Measurements from ENCODE around the gene OBP2B.
"Not testable (repeated sequence)": the region's sequence is repeated elsewhere in the genome, so short reads cannot be mapped to it uniquely, and the experiment has no call there.

OBP2B gene

GRCh38 chr9:133188006-133188842 is 20.8 kb downstream of the OBP2B start:
- H3K36me3 ChIP-seq (ENCODE audit: insufficient read depth, low read depth, low read length): no peaks in the 10 kb centered on the region
- peaks cover 29% of the 10 kb centered on the region for H3K27me3 ChIP-seq (ENCODE audit: insufficient read depth, low read length)
- H3K4me3 ChIP-seq (ENCODE audit: low read length): no peak overlapping the region
- H3K27ac ChIP-seq (ENCODE audit: low read length): no peak overlapping the region
- H3K9me3 ChIP-seq (ENCODE audit: insufficient read depth, low read depth, low read length): no peaks in the 10 kb centered on the region
- no peak overlapping the region for H3K9ac ChIP-seq (ENCODE audit: low read depth, low read length)
- H3K4me1 ChIP-seq (ENCODE audit: insufficient read depth, low read length): no peaks in the 10 kb centered on the region; the same call in 1 of the 2 replicates

- Histone ChIP-seq H3K27ac (ENCODE audit: low read length) (no peak overlapping the region), H3K9me3 (ENCODE audit: insufficient read depth, low read depth, low read length) (no peaks in the 10 kb centered on the region), H3K4me1 (ENCODE audit: insufficient read depth, low read length) (no peaks in the 10 kb centered on the region; the same call in 1 of the 2 replicates), H3K9ac (ENCODE audit: low read depth, low read length) (no peak overlapping the region), H3K27me3 (ENCODE audit: insufficient read depth, low read length) (peaks cover 35% of the 10 kb centered on the region), H3K4me3 (ENCODE audit: low read length) (no peak overlapping the region), H3K36me3 (ENCODE audit: insufficient read depth, low read depth, low read length) (no peaks in the 10 kb centered on the region)
Observed at GRCh38 chr9:133187561-133188005, 21.5 kb downstream of the OBP2B start.

GRCh38 chr9:133186736-133187135 is 22.3 kb downstream of the OBP2B start:
- H3K4me1 ChIP-seq (ENCODE audit: insufficient read depth, low read length): no peaks in the 10 kb centered on the region; the same call in 1 of the 2 replicates
- H3K27ac ChIP-seq (ENCODE audit: low read length): no peak overlapping the region
- H3K36me3 ChIP-seq (ENCODE audit: insufficient read depth, low read depth, low read length): no peaks in the 10 kb centered on the region
- no peak overlapping the region for H3K9ac ChIP-seq (ENCODE audit: low read depth, low read length)
- peaks cover 36% of the 10 kb centered on the region for H3K27me3 ChIP-seq (ENCODE audit: insufficient read depth, low read length)
- no peak overlapping the region for H3K4me3 ChIP-seq (ENCODE audit: low read length)
- no peaks in the 10 kb centered on the region for H3K9me3 ChIP-seq (ENCODE audit: insufficient read depth, low read depth, low read length)

- Histone ChIP-seq H3K27me3 (ENCODE audit: insufficient read depth, low read length) (peaks cover 36% of the 10 kb centered on the region), H3K9ac (ENCODE audit: low read depth, low read length) (no peak overlapping the region), H3K36me3 (ENCODE audit: insufficient read depth, low read depth, low read length) (no peaks in the 10 kb centered on the region), H3K9me3 (ENCODE audit: insufficient read depth, low read depth, low read length) (no peaks in the 10 kb centered on the region), H3K4me1 (ENCODE audit: insufficient read depth, low read length) (no peaks in the 10 kb centered on the region; the same call in 1 of the 2 replicates), H3K4me3 (ENCODE audit: low read length) (no peak overlapping the region), H3K27ac (ENCODE audit: low read length) (no peak overlapping the region)
Observed at GRCh38 chr9:133184971-133185370, 24.1 kb downstream of the OBP2B start.

- no peaks in the 10 kb centered on the region for H3K4me1 ChIP-seq (ENCODE audit: insufficient read depth, low read length)
- H3K4me3 ChIP-seq (ENCODE audit: low read length): no peak overlapping the region
- H3K9ac ChIP-seq (ENCODE audit: low read depth, low read length): no peak overlapping the region
- H3K27ac ChIP-seq (ENCODE audit: low read length): no peak overlapping the region
- no peaks in the 10 kb centered on the region for H3K9me3 ChIP-seq (ENCODE audit: insufficient read depth, low read depth, low read length)
- peaks cover 27% of the 10 kb centered on the region for H3K27me3 ChIP-seq (ENCODE audit: insufficient read depth, low read length)
- H3K36me3 ChIP-seq (ENCODE audit: insufficient read depth, low read depth, low read length): no peaks in the 10 kb centered on the region
Observed at GRCh38 chr9:133182151-133182550, 26.9 kb downstream of the OBP2B start.

- Histone ChIP-seq H3K27me3 (ENCODE audit: insufficient read depth, low read length) (peaks cover 21% of the 10 kb centered on the region), H3K4me1 (ENCODE audit: insufficient read depth, low read length) (no peaks in the 10 kb centered on the region), H3K36me3 (ENCODE audit: insufficient read depth, low read depth, low read length) (no peaks in the 10 kb centered on the region), H3K27ac (ENCODE audit: low read length) (no peak overlapping the region), H3K9ac (ENCODE audit: low read depth, low read length) (no peak overlapping the region), H3K4me3 (ENCODE audit: low read length) (no peak overlapping the region), H3K9me3 (ENCODE audit: insufficient read depth, low read depth, low read length) (no peaks in the 10 kb centered on the region)
Observed at GRCh38 chr9:133181561-133181960, 27.5 kb downstream of the OBP2B start.

GRCh38 chr9:133180953-133181352 is 28.1 kb downstream of the OBP2B start:
- Histone ChIP-seq H3K9ac (ENCODE audit: low read depth, low read length) (no peak overlapping the region), H3K4me3 (ENCODE audit: low read length) (no peak overlapping the region), H3K9me3 (ENCODE audit: insufficient read depth, low read depth, low read length) (no peaks in the 10 kb centered on the region), H3K36me3 (ENCODE audit: insufficient read depth, low read depth, low read length) (no peaks in the 10 kb centered on the region), H3K27me3 (ENCODE audit: insufficient read depth, low read length) (peaks cover 21% of the 10 kb centered on the region), H3K4me1 (ENCODE audit: insufficient read depth, low read length) (no peaks in the 10 kb centered on the region), H3K27ac (ENCODE audit: low read length) (no peak overlapping the region)

GRCh38 chr9:133173056-133173455 is 36.0 kb downstream of the OBP2B start:
- Histone ChIP-seq H3K36me3 (ENCODE audit: insufficient read depth, low read depth, low read length) (no peaks in the 10 kb centered on the region), H3K4me1 (ENCODE audit: insufficient read depth, low read length) (no peaks in the 10 kb centered on the region), H3K9me3 (ENCODE audit: insufficient read depth, low read depth, low read length) (no peaks in the 10 kb centered on the region), H3K27ac (ENCODE audit: low read length) (no peak overlapping the region), H3K4me3 (ENCODE audit: low read length) (no peak overlapping the region), H3K27me3 (ENCODE audit: insufficient read depth, low read length) (peaks cover 14% of the 10 kb centered on the region), H3K9ac (ENCODE audit: low read depth, low read length) (no peak overlapping the region)

- Histone ChIP-seq H3K4me1 (ENCODE audit: insufficient read depth, low read length) (no peaks in the 10 kb centered on the region), H3K27me3 (ENCODE audit: insufficient read depth, low read length) (peaks cover 12% of the 10 kb centered on the region), H3K9ac (ENCODE audit: low read depth, low read length) (no peak overlapping the region), H3K9me3 (ENCODE audit: insufficient read depth, low read depth, low read length) (no peaks in the 10 kb centered on the region), H3K4me3 (ENCODE audit: low read length) (no peak overlapping the region), H3K36me3 (ENCODE audit: insufficient read depth, low read depth, low read length) (no peaks in the 10 kb centered on the region), H3K27ac (ENCODE audit: low read length) (no peak overlapping the region)
Observed at GRCh38 chr9:133171161-133171961, 37.7 kb downstream of the OBP2B start.

- Histone ChIP-seq H3K9ac (ENCODE audit: low read depth, low read length) (no peak overlapping the region), H3K9me3 (ENCODE audit: insufficient read depth, low read depth, low read length) (no peaks in the 10 kb centered on the region), H3K4me3 (ENCODE audit: low read length) (no peak overlapping the region), H3K4me1 (ENCODE audit: insufficient read depth, low read length) (no peaks in the 10 kb centered on the region), H3K36me3 (ENCODE audit: insufficient read depth, low read depth, low read length) (no peaks in the 10 kb centered on the region), H3K27me3 (ENCODE audit: insufficient read depth, low read length) (peaks cover 12% of the 10 kb centered on the region), H3K27ac (ENCODE audit: low read length) (no peak overlapping the region)
Observed at GRCh38 chr9:133170716-133171115, 38.3 kb downstream of the OBP2B start.

- H3K27ac ChIP-seq (ENCODE audit: low read length); H3K4me3 ChIP-seq (ENCODE audit: low read length); H3K4me1 ChIP-seq (ENCODE audit: insufficient read depth, low read length); H3K36me3 ChIP-seq (ENCODE audit: insufficient read depth, low read depth, low read length); H3K9ac ChIP-seq (ENCODE audit: low read depth, low read length); H3K9me3 ChIP-seq (ENCODE audit: insufficient read depth, low read depth, low read length): not testable (repeated sequence)
- peaks cover 13% of the 10 kb centered on the region for H3K27me3 ChIP-seq (ENCODE audit: insufficient read depth, low read length)
Observed at GRCh38 chr9:133169687-133170086, 39.4 kb downstream of the OBP2B start.

GRCh38 chr9:133169102-133169501 is 39.9 kb downstream of the OBP2B start:
- Histone ChIP-seq H3K9me3 (ENCODE audit: insufficient read depth, low read depth, low read length) (no peaks in the 10 kb centered on the region), H3K4me1 (ENCODE audit: insufficient read depth, low read length) (no peaks in the 10 kb centered on the region), H3K27me3 (ENCODE audit: insufficient read depth, low read length) (peaks cover 15% of the 10 kb centered on the region), H3K4me3 (ENCODE audit: low read length) (no peak overlapping the region), H3K27ac (ENCODE audit: low read length) (no peak overlapping the region), H3K36me3 (ENCODE audit: insufficient read depth, low read depth, low read length) (no peaks in the 10 kb centered on the region), H3K9ac (ENCODE audit: low read depth, low read length) (no peak overlapping the region)
